Body of pancreas (tissue), 4 donors: Measurements from ENCODE around the gene SAMHD1. TPM values are rescaled to one million over a fixed set of nuclear protein-coding genes. Genes with fewer than 3 reads are reported as not detected.
A peak's percentile ranks its signal among the peaks of the same experiment; 100 is the strongest.
"Not testable (repeated sequence)": the region's sequence is repeated elsewhere in the genome, so short reads cannot be mapped to it uniquely, and the experiment has no call there.

Experiments
- ATAC-seq: fragments of 150-250 bp; one replicate; pipeline ENCODE4 v1.9.1; 2016
- DNase-seq, 4 donors: peaks; one replicate each; pipeline ENCODE4 v3.0.0-alpha.2; 2019
- H3K27ac ChIP-seq, 4 donors: fragments of 200-600 bp; sonication (generic); 1 replicate in 3 of 4; 2 replicates in 1 of 4; pipeline versions ENCODE4 v1.5.1 to v1.6.1; 2016 to 2019; ENCODE audit warnings: mild to moderate bottlenecking in 1 of 4, mixed read lengths in 1 of 4, moderate library complexity in 1 of 4
- H3K27me3 ChIP-seq, 2 donors: fragments of 200-600 bp; sonication (generic); one replicate each; pipeline ENCODE4 v1.6.0; 2016; ENCODE audit warnings: mild to moderate bottlenecking in 1 of 2
- H3K36me3 ChIP-seq, 2 donors: fragments of 200-600 bp; sonication (generic); replicated peaks in 1 of 2; 2 replicates each; pipeline ENCODE4 v1.5.1; 2016; ENCODE audit warnings: low read depth in 2 of 2; ENCODE audit not compliant: insufficient read depth in 1 of 2
- H3K4me1 ChIP-seq: fragments of 200-600 bp; sonication (generic); one replicate; pipeline ENCODE4 v1.6.0; 2016
- H3K4me3 ChIP-seq, 2 donors: fragments of 200-600 bp; sonication (generic); 1 replicate in 1 of 2; 2 replicates in 1 of 2; pipeline ENCODE4 v1.5.1; 2016 to 2019
- H3K9me3 ChIP-seq, 3 donors: fragments of 200-600 bp; sonication (generic); 1 replicate in 2 of 3; 2 replicates in 1 of 3; pipeline ENCODE4 v1.5.1; 2016
- CTCF ChIP-seq, 7 experiments: fragments of 450-650 bp in 4 of 7; fragments of 200-600 bp in 3 of 7; sonication (generic) in 3 of 7; IDR thresholded peaks; one replicate each; pipeline ENCODE4 v1.5.1; 2016 to 2019; ENCODE audit warnings: antibody characterized with exemption in 7 of 7
- POLR2A ChIP-seq, 3 donors: fragments of 450-650 bp; IDR thresholded peaks; one replicate each; pipeline ENCODE4 v1.6.1; 2016; ENCODE audit warnings: antibody characterized with exemption in 3 of 3, mild to moderate bottlenecking in 2 of 3
- WGBS, 2 donors: methylation state at CpG; one replicate each; pipeline ENCODE4 v1.1.5; 2017; 5-methylcytosine and 5-hydroxymethylcytosine counted together
- intact Hi-C: fragments of 100-400 bp; cut with DNase I; formaldehyde crosslinking; loops from one replicate; pipeline ENCODE4 v1.15.1; 2023
- total RNA-seq, 2 donors: library from RNA; depleted of rRNA; stranded (reverse); fragments of >200 nt; gene quantifications; one replicate each; pipeline ENCODE4 v1.1.0, GENCODE V29; 2016

Gene SAMHD1
- total RNA-seq, 2 donors from 2014 or later: 87.7 to 116 TPM

GRCh38 chr20:36969051-36969450 is 17.5 kb upstream of the SAMHD1 start:
- no peaks in the 10 kb centered on the region for H3K36me3 ChIP-seq
- 90 to 94% methylated on average over 4 of the region's 4 CpGs for WGBS, 2 donors
- ATAC-seq: no peak

GRCh38 chr20:36967636-36968035 is 16.1 kb upstream of the SAMHD1 start:
- H3K27me3 ChIP-seq: no peaks in the 10 kb centered on the region
- no peak for DNase-seq
- no peak for ATAC-seq
- H3K36me3 ChIP-seq: no peaks in the 10 kb centered on the region
- H3K27ac ChIP-seq: no peak overlapping the region
- no peaks in the 10 kb centered on the region for H3K9me3 ChIP-seq
- TF ChIP-seq POLR2A (IDR thresholded peaks at IDR 0.05) (no peak), CTCF (IDR thresholded peaks at IDR 0.05) (no peak)
- H3K4me1 ChIP-seq: no peaks in the 10 kb centered on the region
- no peak overlapping the region for H3K4me3 ChIP-seq
- intact Hi-C loops: no loop called here
- WGBS, 2 donors: 84 to 91% methylated on average over 5 of the region's 5 CpGs

More at GRCh38 chr20:36969051-36969450, 17.5 kb upstream of the SAMHD1 start:
- H3K27me3 ChIP-seq: no peaks in the 10 kb centered on the region
- H3K9me3 ChIP-seq: no peaks in the 10 kb centered on the region
- H3K4me3 ChIP-seq: no peak overlapping the region
- H3K27ac ChIP-seq: peak overlapping the region in 1 of 4 donors; percentile 5
- TF ChIP-seq CTCF (IDR thresholded peaks at IDR 0.05) (no peak), POLR2A (IDR thresholded peaks at IDR 0.05) (no peak)
- intact Hi-C loops: no loop called here
- H3K4me1 ChIP-seq: no peaks in the 10 kb centered on the region
- peak in 1 of 4 donors; percentile 31 for DNase-seq

GRCh38 chr20:36966965-36967364 is 15.5 kb upstream of the SAMHD1 start:
- H3K4me3 ChIP-seq, DNase-seq, ATAC-seq, H3K36me3 ChIP-seq, H3K27ac ChIP-seq, H3K4me1 ChIP-seq, H3K9me3 ChIP-seq, intact Hi-C loops, H3K27me3 ChIP-seq: not testable (repeated sequence)
- WGBS, 2 donors: 89 to 94% methylated on average over 3 of the region's 3 CpGs

- intact Hi-C loops, H3K27ac ChIP-seq, H3K27me3 ChIP-seq, ATAC-seq, H3K9me3 ChIP-seq, H3K4me1 ChIP-seq, DNase-seq, H3K4me3 ChIP-seq, H3K36me3 ChIP-seq: not testable (repeated sequence)
- WGBS, 2 donors: 72 to 77% methylated on average over 9 of the region's 9 CpGs
Observed at GRCh38 chr20:36962354-36962941, 10.9 kb upstream of the SAMHD1 start.

GRCh38 chr20:36959242-36959641 is 7.7 kb upstream of the SAMHD1 start:
- no peak for ATAC-seq
- H3K36me3 ChIP-seq: no peaks in the 10 kb centered on the region
- peaks cover 21% of the 10 kb centered on the region for H3K4me1 ChIP-seq

More at GRCh38 chr20:36959242-36959641, 7.7 kb upstream of the SAMHD1 start:
- DNase-seq: no peak
- Histone ChIP-seq H3K27ac (no peak overlapping the region), H3K27me3 (no peaks in the 10 kb centered on the region), H3K9me3 (no peaks in the 10 kb centered on the region), H3K4me3 (no peak overlapping the region)
- 79 to 84% methylated on average over 4 of the region's 4 CpGs for WGBS, 2 donors
- intact Hi-C loops: no loop called here
- no peak for TF ChIP-seq CTCF (IDR thresholded peaks at IDR 0.05)
- TF ChIP-seq POLR2A (IDR thresholded peaks at IDR 0.05): no peak
